DOHH2 (cell line): ENCODE measurements around the gene ZBTB12.

ENCODE experiments used
- EZH2phosphoT487 ChIP-seq: fragments of 200-600 bp; sonication (generic); IDR thresholded peaks from 2 replicates; pipeline ENCODE4 v1.6.1; 2017; ENCODE audit warnings: borderline replicate concordance, mild to moderate bottlenecking, antibody characterized with exemption, low read length, moderate library complexity, mixed read lengths
- TF ChIP-seq, protein P1 (sequence below): fragments of 200-600 bp; sonication (generic); IDR thresholded peaks from one replicate; pipeline ENCODE4 v1.5.1; 2014; ENCODE audit warnings: antibody characterized with exemption, mild to moderate bottlenecking, low read depth, low read length; ENCODE audit not compliant: poor library complexity, severe bottlenecking

- TF ChIP-seq, protein P1, sequence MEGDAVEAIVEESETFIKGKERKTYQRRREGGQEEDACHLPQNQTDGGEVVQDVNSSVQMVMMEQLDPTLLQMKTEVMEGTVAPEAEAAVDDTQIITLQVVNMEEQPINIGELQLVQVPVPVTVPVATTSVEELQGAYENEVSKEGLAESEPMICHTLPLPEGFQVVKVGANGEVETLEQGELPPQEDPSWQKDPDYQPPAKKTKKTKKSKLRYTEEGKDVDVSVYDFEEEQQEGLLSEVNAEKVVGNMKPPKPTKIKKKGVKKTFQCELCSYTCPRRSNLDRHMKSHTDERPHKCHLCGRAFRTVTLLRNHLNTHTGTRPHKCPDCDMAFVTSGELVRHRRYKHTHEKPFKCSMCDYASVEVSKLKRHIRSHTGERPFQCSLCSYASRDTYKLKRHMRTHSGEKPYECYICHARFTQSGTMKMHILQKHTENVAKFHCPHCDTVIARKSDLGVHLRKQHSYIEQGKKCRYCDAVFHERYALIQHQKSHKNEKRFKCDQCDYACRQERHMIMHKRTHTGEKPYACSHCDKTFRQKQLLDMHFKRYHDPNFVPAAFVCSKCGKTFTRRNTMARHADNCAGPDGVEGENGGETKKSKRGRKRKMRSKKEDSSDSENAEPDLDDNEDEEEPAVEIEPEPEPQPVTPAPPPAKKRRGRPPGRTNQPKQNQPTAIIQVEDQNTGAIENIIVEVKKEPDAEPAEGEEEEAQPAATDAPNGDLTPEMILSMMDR = no peak
- TF ChIP-seq EZH2phosphoT487 = no peak
Measured at GRCh38 chr6:31861150-31861549, 40.7 kb downstream of the ZBTB12 start.
